H1 (cell line): ENCODE data around the gene SHC3. TPM values are rescaled to one million over a fixed set of nuclear protein-coding genes. Genes with fewer than 3 reads are reported as not detected.

ENCODE experiments used
- CTCF ChIA-PET: fragments of 300-600 bp; sonication (Branson Sonifier 250); formaldehyde crosslinking; loops from one replicate; lab custom pipeline; 2021; ENCODE audit not compliant: partially characterized antibody; lab: Charles Lee
- POLR2A ChIA-PET: fragments of 300-600 bp; sonication (Branson Sonifier 250); formaldehyde crosslinking; loops from one replicate; lab custom pipeline; 2021; ENCODE audit warnings: inconsistent platforms; ENCODE audit not compliant: partially characterized antibody; lab: Charles Lee
- DNase-seq, 2 experiments: peaks; one replicate each; pipeline versions ENCODE4 v3.0.0 to v3.0.0-alpha.2; 2010 to 2022; ENCODE audit warnings: low spot score in 2 of 2, low read depth in 1 of 2, mixed read lengths in 1 of 2
- FAIRE-seq: peaks from 2 replicates; lab custom pipeline; 2011; peaks lifted over from hg19 to GRCh38; lab: Jason Lieb, UNC
- H2AFZ ChIP-seq: 2 replicates; pipeline ENCODE4 v1.8.1; 2012; ENCODE audit warnings: low read length, inconsistent platforms
- H2AK5ac ChIP-seq: 2 replicates; pipeline ENCODE4 v1.6.1; 2013; ENCODE audit warnings: low read depth, low read length
- H2BK120ac ChIP-seq: replicated peaks from 2 replicates; pipeline ENCODE3; 2013; ENCODE audit warnings: low read depth, low read length, inconsistent platforms
- H2BK12ac ChIP-seq: 2 replicates; pipeline ENCODE4 v1.6.1; 2013; ENCODE audit warnings: low read depth, low read length
- H2BK15ac ChIP-seq: 2 replicates; pipeline ENCODE4 v1.6.1; 2013; ENCODE audit warnings: low read length
- H2BK20ac ChIP-seq: 2 replicates; pipeline ENCODE4 v1.6.1; 2013; ENCODE audit warnings: low read length
- H2BK5ac ChIP-seq: 2 replicates; pipeline ENCODE4 v1.6.1; 2013; ENCODE audit warnings: low read depth, low read length
- H3K14ac ChIP-seq: 2 replicates; pipeline ENCODE4 v1.6.1; 2013; ENCODE audit warnings: inconsistent platforms; ENCODE audit not compliant: insufficient read length
- H3K18ac ChIP-seq: 2 replicates; pipeline ENCODE4 v1.6.1; 2013; ENCODE audit warnings: low read length; ENCODE audit errors: extremely low read depth
- H3K23ac ChIP-seq: 2 replicates; pipeline ENCODE4 v1.6.1; 2013; ENCODE audit warnings: inconsistent platforms; ENCODE audit not compliant: insufficient read length
- H3K23me2 ChIP-seq: 2 replicates; pipeline ENCODE4 v1.6.1; 2013; ENCODE audit warnings: low read depth, low read length
- H3K27ac ChIP-seq: 2 replicates; pipeline ENCODE4 v1.6.1; 2011; ENCODE audit warnings: low read depth, low read length, inconsistent platforms
- H3K27me3 ChIP-seq, 4 experiments: replicated peaks in 1 of 4; 1 replicate in 1 of 4; 2 replicates in 3 of 4; pipeline versions ENCODE4 v1.6.1 to v1.8.1; 2011 to 2013; ENCODE audit warnings: low read length in 3 of 4, mild to moderate bottlenecking in 3 of 4, inconsistent platforms in 2 of 4, mixed read lengths in 2 of 4, moderate library complexity in 1 of 4; ENCODE audit not compliant: control insufficient read depth in 3 of 4, insufficient read depth in 3 of 4; ENCODE audit errors: extremely low read depth in 1 of 4
- H3K36me3 ChIP-seq, 4 experiments: 2 replicates each; pipeline versions ENCODE4 v1.6.1 to v1.8.1; 2011 to 2013; ENCODE audit warnings: mild to moderate bottlenecking in 4 of 4, low read length in 3 of 4, moderate library complexity in 2 of 4, control low read depth in 1 of 4, inconsistent platforms in 1 of 4; ENCODE audit not compliant: insufficient read depth in 4 of 4, control insufficient read depth in 2 of 4
- H3K4ac ChIP-seq: replicated peaks from 2 replicates; pipeline ENCODE3; 2013; ENCODE audit warnings: low read length, low read depth, mixed read lengths, inconsistent platforms; ENCODE audit not compliant: insufficient read length
- H3K4me1 ChIP-seq, 4 experiments: replicated peaks in 1 of 4; 1 replicate in 1 of 4; 2 replicates in 3 of 4; pipeline versions ENCODE4 v1.6.1 to v1.8.1; 2011 to 2013; ENCODE audit warnings: low read length in 3 of 4, inconsistent platforms in 2 of 4, mixed read lengths in 1 of 4; ENCODE audit not compliant: insufficient read depth in 4 of 4, control insufficient read depth in 3 of 4
- H3K4me2 ChIP-seq, 2 experiments: 2 replicates each; pipeline versions ENCODE4 v1.6.1 to v1.8.1; 2011 to 2013; ENCODE audit warnings: low read depth in 2 of 2, low read length in 2 of 2, control low read depth in 1 of 2, inconsistent platforms in 1 of 2, mild to moderate bottlenecking in 1 of 2; ENCODE audit not compliant: insufficient read depth in 1 of 2
- H3K4me3 ChIP-seq, 4 experiments: fragments of 200-600, 300-600 bp in 1 of 4; sonication (generic), shearing (Covaris generic), sonication (Bioruptor Twin) in 1 of 4; 2 replicates each; pipeline versions ENCODE4 v1.5.1 to v1.8.1; 2011 to 2016; ENCODE audit warnings: low read length in 4 of 4, low read depth in 3 of 4, control low read depth in 2 of 4, inconsistent platforms in 2 of 4, mild to moderate bottlenecking in 2 of 4, mixed read lengths in 1 of 4, moderate library complexity in 1 of 4; ENCODE audit not compliant: insufficient read depth in 2 of 4; ENCODE audit errors: extremely low read depth in 1 of 4
- H3K56ac ChIP-seq: replicated peaks from 2 replicates; pipeline ENCODE3; 2013; ENCODE audit warnings: low read depth, mild to moderate bottlenecking, mixed read lengths, low read length, inconsistent platforms; ENCODE audit not compliant: insufficient read length
- H3K79me1 ChIP-seq: 2 replicates; pipeline ENCODE4 v1.6.1; 2013; ENCODE audit warnings: low read depth, low read length, control low read depth
- H3K79me2 ChIP-seq, 2 experiments: 2 replicates each; pipeline versions ENCODE4 v1.6.1 to v1.8.1; 2012 to 2013; ENCODE audit warnings: low read length in 2 of 2, mild to moderate bottlenecking in 2 of 2, inconsistent platforms in 1 of 2; ENCODE audit not compliant: insufficient read depth in 2 of 2, control insufficient read depth in 1 of 2
- H3K9ac ChIP-seq, 4 experiments: replicated peaks in 1 of 4; 1 replicate in 1 of 4; 2 replicates in 3 of 4; pipeline versions ENCODE4 v1.6.1 to v1.8.1; 2011 to 2013; ENCODE audit warnings: low read depth in 3 of 4, low read length in 3 of 4, control low read depth in 2 of 4, mild to moderate bottlenecking in 2 of 4, moderate library complexity in 2 of 4, inconsistent platforms in 1 of 4; ENCODE audit errors: extremely low read depth in 1 of 4
- H3K9me3 ChIP-seq, 2 experiments: 2 replicates each; pipeline versions ENCODE4 v1.6.1 to v1.8.1; 2012 to 2013; ENCODE audit warnings: mild to moderate bottlenecking in 2 of 2, moderate library complexity in 2 of 2, control low read depth in 1 of 2, inconsistent platforms in 1 of 2, low read depth in 1 of 2, low read length in 1 of 2, mixed read lengths in 1 of 2; ENCODE audit not compliant: insufficient read depth in 2 of 2
- H4K20me1 ChIP-seq, 2 experiments: replicated peaks in 1 of 2; 2 replicates each; pipeline versions ENCODE3 to v1.8.1; 2011 to 2013; ENCODE audit warnings: inconsistent platforms in 2 of 2, low read length in 2 of 2, mild to moderate bottlenecking in 1 of 2; ENCODE audit not compliant: insufficient read depth in 2 of 2, control insufficient read depth in 1 of 2
- H4K5ac ChIP-seq: 2 replicates; pipeline ENCODE4 v1.6.1; 2013; ENCODE audit warnings: low read length, low read depth, mixed read lengths, inconsistent platforms; ENCODE audit not compliant: insufficient read length
- H4K8ac ChIP-seq: 2 replicates; pipeline ENCODE4 v1.8.0; 2013; ENCODE audit warnings: mild to moderate bottlenecking, moderate library complexity, low read length, inconsistent platforms; ENCODE audit not compliant: insufficient read depth; ENCODE audit errors: extremely low read depth
- H4K91ac ChIP-seq: replicated peaks from 2 replicates; pipeline ENCODE3; 2013; ENCODE audit warnings: low read length, mixed read lengths, inconsistent platforms; ENCODE audit not compliant: insufficient read length
- ATF3 ChIP-seq: IDR thresholded peaks from 2 replicates; pipeline ENCODE4 v1.6.1; 2011; ENCODE audit warnings: low read depth, mild to moderate bottlenecking, low read length; ENCODE audit not compliant: insufficient read depth
- BACH1 ChIP-seq: IDR thresholded peaks from 2 replicates; pipeline ENCODE4 v1.6.1; 2012; ENCODE audit warnings: low read length, improper control_type of control experiment
- EGR1 ChIP-seq: IDR thresholded peaks from 2 replicates; pipeline ENCODE4 v1.6.1; 2011; ENCODE audit warnings: low read depth, low read length, borderline replicate concordance
- SP1 ChIP-seq: IDR thresholded peaks from 2 replicates; pipeline ENCODE4 v1.6.1; 2011; ENCODE audit warnings: low read depth, low read length
- USF2 ChIP-seq: IDR thresholded peaks from 2 replicates; pipeline ENCODE4 v1.6.1; 2011; ENCODE audit warnings: low read length, improper control_type of control experiment
- WGBS, 2 experiments: shearing (Covaris generic) in 1 of 2; methylation state at CpG; one replicate each; pipeline versions ENCODE4 v1.1.6 to v1.1.7; 2013 to 2015; ENCODE audit warnings: low lambda C conversion rate in 2 of 2, mixed read lengths in 2 of 2, inconsistent platforms in 1 of 2, low coverage in 1 of 2, missing lambda C conversion rate in 1 of 2; ENCODE audit not compliant: insufficient replicate concordance in 2 of 2, insufficient coverage in 1 of 2, insufficient read length in 1 of 2; ENCODE audit errors: extremely low coverage in 1 of 2, missing lambda C conversion rate in 1 of 2; 5-methylcytosine and 5-hydroxymethylcytosine counted together
- polyA plus RNA-seq, 7 experiments: library from polyadenylated mRNA; depleted of rRNA in 3 of 7; stranded (reverse) in 5 of 7; unstranded in 2 of 7; fragments of >200 nt in 5 of 7; fragments of 200-250 nt in 2 of 7; gene quantifications; 1 replicate in 5 of 7; 2 replicates in 1 of 7; 4 replicates in 1 of 7; pipeline versions ENCODE4 v1.2.1 to v1.2.3, GENCODE V29; 2011 to 2013; ENCODE audit warnings: missing spikeins in 2 of 7, mixed read lengths in 2 of 7
- total RNA-seq: library from RNA; stranded (reverse); fragmentation: NEBNext Ultra II Directional; extraction: Animal tissue kit (Norgen Biotek cat#: 25700); gene quantifications from 2 replicates; pipeline ENCODE4 v1.2.1, GENCODE V29; 2021

The SHC3 gene
- total and polyA plus RNA-seq, 2 of the 8 experiments (the other 6 are each of a cell fraction or from before 2014, with no cell fraction given): 1.4 to 7.1 TPM

GRCh38 chr9:89059925-89060506 lies 118.6 kb downstream of the SHC3 start:
- Histone ChIP-seq H3K79me2 (no peaks in the 10 kb centered on the region), H4K91ac (no peak overlapping the region), H3K9me3 (peaks cover 7 to 16% of the 10 kb centered on the region in 2 experiments; a peak in 2 of 4 replicates), H2BK120ac (no peak overlapping the region), H3K27me3 (no peaks in the 10 kb centered on the region), H2BK5ac (peak overlapping the region; percentile 71), H4K8ac (no peak overlapping the region), H3K4me1 (no peaks in the 10 kb centered on the region), H2AK5ac (0 out of 2 replicates have a peak overlapping the region, but pooled peaks have one; percentile 65)
- TF ChIP-seq EGR1 (no peak), USF2 (no peak), BACH1 (no peak), SP1 (no peak), ATF3 (no peak)
- TF ChIP-seq, all 59 proteins: peak for 0
- no peak overlapping the region for H3K4ac ChIP-seq
- WGBS, 2 experiments: 85% methylated on average over 13 of the region's 15 CpGs; no CpG with 5 or more reads in 1 of the 2 experiments
- no peaks in the 10 kb centered on the region for H3K79me1 ChIP-seq
- peak overlapping the region; percentile 60; the same call in 1 of the 2 replicates for H2BK12ac ChIP-seq
- CTCF ChIA-PET: no interaction called here
- DNase-seq (no peak), FAIRE-seq (no peak)
- H2AFZ ChIP-seq: no peak overlapping the region
- POLR2A ChIA-PET: no interaction called here
- H3K14ac ChIP-seq: no peak overlapping the region
- no peaks in the 10 kb centered on the region for H4K20me1 ChIP-seq
- no peak overlapping the region for H3K27ac ChIP-seq
- H3K56ac ChIP-seq: no peak overlapping the region
- H3K36me3 ChIP-seq: no peaks in the 10 kb centered on the region; a peak in 2 of 8 replicates
- no peak overlapping the region for H2BK20ac ChIP-seq
- no peak overlapping the region for H4K5ac ChIP-seq
- no peak overlapping the region for H3K23ac ChIP-seq
- H2BK15ac ChIP-seq: no peak overlapping the region
- peaks cover 23% of the 10 kb centered on the region; the same call in 1 of the 2 replicates for H3K23me2 ChIP-seq
- no peak overlapping the region for H3K18ac ChIP-seq
- no peak overlapping the region for H3K4me3 ChIP-seq
- H3K9ac ChIP-seq: no peak overlapping the region
- no peak overlapping the region for H3K4me2 ChIP-seq
